Heart left ventricle (tissue), 16 donors: ENCODE measurements around the gene CACNB2. TPM values are rescaled to one million over a fixed set of nuclear protein-coding genes. Genes with fewer than 3 reads are reported as not detected.

Experiments used
- ATAC-seq, 4 donors: fragments of 200-7000 bp; cut with Tn5 transposase; one replicate each; pipeline ENCODE4 v1.9.1; 2020 to 2022; ENCODE audit warnings: moderate library complexity in 4 of 4, mild to moderate bottlenecking in 3 of 4, moderate number of reproducible peaks in 1 of 4
- DNase-seq, 5 donors: peaks; one replicate each; pipeline ENCODE4 v3.0.0-alpha.2; 2020
- H3K27ac ChIP-seq, 12 donors: fragments of 200-600 bp; sonication (generic) in 4 of 12; one replicate each; pipeline versions ENCODE4 v1.5.0 to v1.8.0; 2016 to 2022; ENCODE audit warnings: mild to moderate bottlenecking in 2 of 12
- H3K27me3 ChIP-seq, 9 donors: fragments of 200-600 bp; sonication (generic) in 2 of 9; one replicate each; pipeline versions ENCODE4 v1.5.1 to v1.8.0; 2016 to 2022; ENCODE audit warnings: mild to moderate bottlenecking in 3 of 9
- H3K36me3 ChIP-seq, 9 donors: fragments of 200-600 bp; sonication (generic) in 2 of 9; one replicate each; pipeline versions ENCODE4 v1.5.0 to v1.8.0; 2018 to 2022; ENCODE audit warnings: mild to moderate bottlenecking in 2 of 9
- H3K4me1 ChIP-seq, 12 donors: fragments of 200-600 bp; sonication (generic) in 4 of 12; one replicate each; pipeline versions ENCODE4 v1.5.0 to v1.8.0; 2016 to 2022; ENCODE audit warnings: mild to moderate bottlenecking in 3 of 12
- H3K4me3 ChIP-seq, 12 donors: fragments of 200-600 bp; sonication (generic) in 4 of 12; one replicate each; pipeline versions ENCODE4 v1.5.0 to v1.8.0; 2017 to 2022; ENCODE audit warnings: mild to moderate bottlenecking in 9 of 12, moderate library complexity in 4 of 12
- H3K9me3 ChIP-seq, 12 donors: fragments of 200-600 bp; sonication (generic) in 4 of 12; one replicate each; pipeline versions ENCODE4 v1.5.0 to v1.8.0; 2016 to 2022; ENCODE audit warnings: mild to moderate bottlenecking in 1 of 12
- CTCF ChIP-seq, 12 donors: fragments of 200-600 bp; sonication (generic) in 4 of 12; IDR thresholded peaks; one replicate each; pipeline versions ENCODE4 v1.5.0 to v1.8.0; 2018 to 2022; ENCODE audit warnings: antibody characterized with exemption in 12 of 12, mild to moderate bottlenecking in 5 of 12
- POLR2A ChIP-seq, 2 donors: fragments of 450-650 bp; IDR thresholded peaks; one replicate each; pipeline ENCODE4 v1.6.1; 2017; ENCODE audit warnings: antibody characterized with exemption in 2 of 2, mild to moderate bottlenecking in 2 of 2, moderate library complexity in 2 of 2
- WGBS, 4 donors: extraction: QIAGEN DNeasy Blood & Tissue Kit in 2 of 4; methylation state at CpG; one replicate each; pipeline versions ENCODE4 v1.1.5 to v1.1.7; 2013 to 2018; 5-methylcytosine and 5-hydroxymethylcytosine counted together
- intact Hi-C, 10 donors: fragments of 100-400 bp; cut with DNase I; formaldehyde crosslinking; loops; one replicate each; pipeline versions ENCODE4 v1.11.1 to v1.14.2; 2022
- polyA plus RNA-seq, 2 donors: library from polyadenylated mRNA; stranded (reverse); fragments of 200-250 nt; gene quantifications; one replicate each; pipeline ENCODE4 v1.2.3, GENCODE V29; 2013
- total RNA-seq, 9 donors: library from RNA; depleted of rRNA in 2 of 9; stranded (reverse); fragments of >200 nt in 2 of 9; fragmentation: NEBNext Ultra II Directional in 3 of 9; extraction: Animal tissue kit (Norgen Biotek cat#: 25700) in 3 of 9; gene quantifications; one replicate each; pipeline versions ENCODE4 v1.1.0 to v1.2.4, GENCODE V29; 2016 to 2023
- donor health status: ischemic (EF 13 %, LVEDD 7.1; RV severe dilation, severe dysfunction).
- donor health status: healthy with polysubstance abuse.
- donor health status: DM: no; HTN: yes; CAD: no.
- donor health status: DM: no; HTN: no; CAD: no.
- donor health status: ischemic (EF 25% LVEDD 6.9; RV normal size, moderate dysfunction).
- donor health status: ischemic (EF 25% LVEDD 5.7; RV mildly dilated, moderate dysfunction).
- donor health status: healthy.
- donor health status: DM: yes; HTN: yes; CAD: no.
- donor health status: ischemic (EF 35%, LVEDD 5.7; RV mildly dilated, moderate dysfunction).
- donor health status: nonischemic (EF 11% LVEDD 7.7; RV severe dilation, severe dysfunction).
- donor health status: DM: yes; HTN: yes; CAD: no.
- donor health status: PGD.
- donor health status: ischemic (EF 29% LVEDD 5.4; RV normal size, mild dysfunction).
- donor health status: nonischemic (EF 23%, LVEDD 6.1; RV moderate dilation, normal function).

Gene CACNB2
- total and polyA plus RNA-seq, 11 donors = 11.4 to 63.2 (median 33.2) TPM

- H3K27ac ChIP-seq = no peak overlapping the region
- DNase-seq = no peak
- peaks cover 0 to 16% (median 1%) of the 10 kb centered on the region in 12 donors for H3K4me1 ChIP-seq
- 75 to 94% (median 82%) methylated on average over 5 of the region's 5 CpGs for WGBS, 4 donors
- H3K27me3 ChIP-seq = no peaks in the 10 kb centered on the region
- H3K36me3 ChIP-seq = peaks cover 0 to 22% (median 0%) of the 10 kb centered on the region in 9 donors
- no peaks in the 10 kb centered on the region for H3K9me3 ChIP-seq
- ATAC-seq = no peak
- intact Hi-C loops = no loop called here
- H3K4me3 ChIP-seq = no peak overlapping the region
- TF ChIP-seq POLR2A (IDR thresholded peaks at IDR 0.05) (no peak), CTCF (IDR thresholded peaks at IDR 0.05) (no peak)
Measured at GRCh38 chr10:18501629-18502028, 361.4 kb downstream of the CACNB2 start.

- Histone ChIP-seq H3K9me3 (no peaks in the 10 kb centered on the region), H3K27ac (no peak overlapping the region), H3K4me3 (no peak overlapping the region), H3K4me1 (peaks cover 0 to 16% (median 0%) of the 10 kb centered on the region in 12 donors), H3K27me3 (no peaks in the 10 kb centered on the region), H3K36me3 (peaks cover 0 to 32% (median 0%) of the 10 kb centered on the region in 9 donors)
- whole genome bisulfite sequencing, 4 donors = 91 to 95% (median 93%) methylated on average over 5 of the region's 5 CpGs
- no peak for DNase-seq
- no peak for TF ChIP-seq CTCF (IDR thresholded peaks at IDR 0.05)
- no peak for TF ChIP-seq POLR2A (IDR thresholded peaks at IDR 0.05)
- ATAC-seq = no peak
- intact Hi-C loops = no loop called here
Measured at GRCh38 chr10:18504161-18504560, 363.9 kb downstream of the CACNB2 start.

GRCh38 chr10:18505456-18506118 lies 365.4 kb downstream of the CACNB2 start:
- H3K27me3 ChIP-seq = no peaks in the 10 kb centered on the region
- no peak for DNase-seq
- no peak for TF ChIP-seq POLR2A (IDR thresholded peaks at IDR 0.05)
- TF ChIP-seq CTCF (IDR thresholded peaks at IDR 0.05) = no peak
- H3K9me3 ChIP-seq = no peaks in the 10 kb centered on the region
- intact Hi-C loops = no loop called here
- peak overlapping the region in 5 of 12 donors; percentile 16 to 41 (median 25) for H3K27ac ChIP-seq
- whole genome bisulfite sequencing, 4 donors = 31 to 45% (median 37%) methylated on average over 11 of the region's 11 CpGs
- peaks cover 0 to 16% (median 0%) of the 10 kb centered on the region in 12 donors for H3K4me1 ChIP-seq
- peak in 2 of 4 donors; percentile 41 to 58 for ATAC-seq
- H3K4me3 ChIP-seq = peak overlapping the region in 1 of 12 donors; percentile 3
- H3K36me3 ChIP-seq = peaks cover 0 to 41% (median 0%) of the 10 kb centered on the region in 9 donors

- H3K27ac ChIP-seq = no peak overlapping the region
- H3K4me1 ChIP-seq = peaks cover 0 to 13% (median 0%) of the 10 kb centered on the region in 12 donors
- H3K4me3 ChIP-seq = no peak overlapping the region
- H3K36me3 ChIP-seq = peaks cover 0 to 41% (median 0%) of the 10 kb centered on the region in 9 donors
- intact Hi-C loops = no loop called here
- 86 to 94% (median 89%) methylated on average over 4 of the region's 4 CpGs for WGBS, 4 donors
- ATAC-seq (no peak), DNase-seq (no peak)
- no peaks in the 10 kb centered on the region for H3K9me3 ChIP-seq
- TF ChIP-seq CTCF (IDR thresholded peaks at IDR 0.05) (no peak), POLR2A (IDR thresholded peaks at IDR 0.05) (no peak)
- no peaks in the 10 kb centered on the region for H3K27me3 ChIP-seq
Measured at GRCh38 chr10:18508587-18508986, 368.4 kb downstream of the CACNB2 start.
